PFSK-1 (cell line): ENCODE data around the gene TEX13C.

Source experiments
- POLR2AphosphoS5 ChIP-seq: IDR thresholded peaks from 2 replicates; pipeline ENCODE4 v1.6.1; 2012; ENCODE audit warnings: low read depth, mild to moderate bottlenecking, control low read depth, low read length, moderate library complexity
- TAF1 ChIP-seq: IDR thresholded peaks from 2 replicates; pipeline ENCODE4 v1.6.1; 2012; ENCODE audit warnings: low read length, control low read depth, borderline replicate concordance; ENCODE audit not compliant: insufficient read depth
- TF ChIP-seq, protein P1 (sequence below), 2 experiments: IDR thresholded peaks; 2 replicates each; pipeline versions ENCODE4 v1.6.1 to v1.8.0; 2011 to 2012; ENCODE audit warnings: low read depth in 2 of 2, low read length in 2 of 2, control low read depth in 1 of 2, inconsistent platforms in 1 of 2, mild to moderate bottlenecking in 1 of 2, moderate library complexity in 1 of 2; ENCODE audit not compliant: insufficient read depth in 1 of 2

- TF ChIP-seq POLR2AphosphoS5 (no peak), TAF1 (no peak)
- TF ChIP-seq, protein P1, sequence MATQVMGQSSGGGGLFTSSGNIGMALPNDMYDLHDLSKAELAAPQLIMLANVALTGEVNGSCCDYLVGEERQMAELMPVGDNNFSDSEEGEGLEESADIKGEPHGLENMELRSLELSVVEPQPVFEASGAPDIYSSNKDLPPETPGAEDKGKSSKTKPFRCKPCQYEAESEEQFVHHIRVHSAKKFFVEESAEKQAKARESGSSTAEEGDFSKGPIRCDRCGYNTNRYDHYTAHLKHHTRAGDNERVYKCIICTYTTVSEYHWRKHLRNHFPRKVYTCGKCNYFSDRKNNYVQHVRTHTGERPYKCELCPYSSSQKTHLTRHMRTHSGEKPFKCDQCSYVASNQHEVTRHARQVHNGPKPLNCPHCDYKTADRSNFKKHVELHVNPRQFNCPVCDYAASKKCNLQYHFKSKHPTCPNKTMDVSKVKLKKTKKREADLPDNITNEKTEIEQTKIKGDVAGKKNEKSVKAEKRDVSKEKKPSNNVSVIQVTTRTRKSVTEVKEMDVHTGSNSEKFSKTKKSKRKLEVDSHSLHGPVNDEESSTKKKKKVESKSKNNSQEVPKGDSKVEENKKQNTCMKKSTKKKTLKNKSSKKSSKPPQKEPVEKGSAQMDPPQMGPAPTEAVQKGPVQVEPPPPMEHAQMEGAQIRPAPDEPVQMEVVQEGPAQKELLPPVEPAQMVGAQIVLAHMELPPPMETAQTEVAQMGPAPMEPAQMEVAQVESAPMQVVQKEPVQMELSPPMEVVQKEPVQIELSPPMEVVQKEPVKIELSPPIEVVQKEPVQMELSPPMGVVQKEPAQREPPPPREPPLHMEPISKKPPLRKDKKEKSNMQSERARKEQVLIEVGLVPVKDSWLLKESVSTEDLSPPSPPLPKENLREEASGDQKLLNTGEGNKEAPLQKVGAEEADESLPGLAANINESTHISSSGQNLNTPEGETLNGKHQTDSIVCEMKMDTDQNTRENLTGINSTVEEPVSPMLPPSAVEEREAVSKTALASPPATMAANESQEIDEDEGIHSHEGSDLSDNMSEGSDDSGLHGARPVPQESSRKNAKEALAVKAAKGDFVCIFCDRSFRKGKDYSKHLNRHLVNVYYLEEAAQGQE (IDR thresholded peaks at IDR 0.05; ENCODE audit: insufficient read depth in 1 of 2, low read depth in 2 of 2, low read length in 2 of 2): no peak
These were observed 20.8 kb downstream of the TEX13C start for GRCh38 chrX:125340490-125340889.
